Retinal pigment epithelial cell (primary cell): ENCODE results near the gene OARD1.

Experiments
- DNase-seq: peaks from one replicate; pipeline ENCODE4 v3.0.0-alpha.2; 2010; ENCODE audit warnings: low read depth
- H3K4me3 ChIP-seq: 2 replicates; pipeline ENCODE4 v1.5.1; 2011; ENCODE audit warnings: mild to moderate bottlenecking, low read length, control low read depth, moderate library complexity
- CTCF ChIP-seq: conservative IDR thresholded peaks from 2 replicates; pipeline ENCODE4 v1.5.1; 2011; ENCODE audit warnings: low read depth, low read length, control low read depth, inconsistent platforms

The OARD1 gene

GRCh38 chr6:41042226-41043055 is 29.7 kb downstream of the OARD1 start, which contains the start of gene TSPO2:
Gene TSPO2, plus strand, starts transcription at chr6:41042467. Its CDS starts 519 bp downstream, at chr6:41042986.
- no peak for TF ChIP-seq CTCF
- DNase-seq: no peak
- no peak within 1 kb of the TSS for H3K4me3 ChIP-seq

GRCh38 chr6:41040940-41041536 is 31.1 kb downstream of the OARD1 start:
- H3K4me3 ChIP-seq: no peak overlapping the region
- TF ChIP-seq CTCF: no peak
- no peak for DNase-seq

- TF ChIP-seq CTCF: no peak
Measured at GRCh38 chr6:41040101-41040939, 31.8 kb downstream of the OARD1 start.

GRCh38 chr6:41039060-41039998 is 32.8 kb downstream of the OARD1 start, which contains the start of gene UNC5CL:
Gene UNC5CL, minus strand, starts transcription at chr6:41039221. Its CDS starts 4,147 bp downstream, at chr6:41035074.
- H3K4me3 ChIP-seq: no peak within 1 kb of the TSS
- peak; percentile 87 for TF ChIP-seq CTCF
- no peak for DNase-seq

More at GRCh38 chr6:41040101-41040939, 31.8 kb downstream of the OARD1 start:
- DNase-seq: no peak
- H3K4me3 ChIP-seq: no peak overlapping the region

- no peak for TF ChIP-seq CTCF
- H3K4me3 ChIP-seq: no peak overlapping the region
- no peak for DNase-seq
Measured at GRCh38 chr6:41038205-41038604, 34.0 kb downstream of the OARD1 start.
